HG03521 (cell line): ENCODE results near the gene DLG2.

Experiments used
- ATAC-seq: cut with Tn5 transposase; IDR thresholded peaks from one replicate; pipeline ENCODE4 v1.9.1; 2021; ENCODE audit warnings: mild to moderate bottlenecking, moderate library complexity; ENCODE audit not compliant: unreplicated experiment

The DLG2 gene

GRCh38 chr11:85572056-85572455 is 55.1 kb downstream of the DLG2 start:
- no peak for ATAC-seq

GRCh38 chr11:85569525-85569924 is 57.6 kb downstream of the DLG2 start:
- no peak for ATAC-seq

GRCh38 chr11:85558411-85558810 is 68.7 kb downstream of the DLG2 start:
- no peak for ATAC-seq

- ATAC-seq, result no peak
These were observed 75.3 kb downstream of the DLG2 start for GRCh38 chr11:85551881-85552280.

GRCh38 chr11:85541683-85542082 is 85.5 kb downstream of the DLG2 start:
- ATAC-seq, result no peak

- ATAC-seq, result no peak
These were observed 86.4 kb downstream of the DLG2 start for GRCh38 chr11:85540635-85541205.

- no peak for ATAC-seq
These were observed 87.0 kb downstream of the DLG2 start for GRCh38 chr11:85540181-85540580.

- no peak for ATAC-seq
These were observed 87.4 kb downstream of the DLG2 start for GRCh38 chr11:85539740-85540139.

- ATAC-seq, result no peak
These were observed 88.0 kb downstream of the DLG2 start for GRCh38 chr11:85539029-85539689.

- no peak for ATAC-seq
These were observed 90.7 kb downstream of the DLG2 start for GRCh38 chr11:85536438-85536837.

GRCh38 chr11:85534806-85535205 is 92.3 kb downstream of the DLG2 start:
- ATAC-seq, result no peak

GRCh38 chr11:85531191-85531897 is 95.8 kb downstream of the DLG2 start:
- no peak for ATAC-seq

GRCh38 chr11:85530634-85531033 is 96.5 kb downstream of the DLG2 start:
- ATAC-seq, result no peak

- no peak for ATAC-seq
These were observed 100.6 kb downstream of the DLG2 start for GRCh38 chr11:85526564-85526963.

- ATAC-seq, result no peak
These were observed 101.5 kb downstream of the DLG2 start for GRCh38 chr11:85525686-85526085.

GRCh38 chr11:85517272-85517671 is 109.9 kb downstream of the DLG2 start:
- no peak for ATAC-seq

- no peak for ATAC-seq
These were observed 131.2 kb downstream of the DLG2 start for GRCh38 chr11:85495918-85496317.

GRCh38 chr11:85494396-85494795 is 132.7 kb downstream of the DLG2 start:
- no peak for ATAC-seq

GRCh38 chr11:85485902-85486301 is 141.2 kb downstream of the DLG2 start:
- ATAC-seq, result no peak

- no peak for ATAC-seq
These were observed 143.3 kb downstream of the DLG2 start for GRCh38 chr11:85483861-85484260.

GRCh38 chr11:85481862-85482261 is 145.3 kb downstream of the DLG2 start:
- ATAC-seq, result no peak
